ENCODE data around the gene IGDCC3. TPM values are rescaled to one million over a fixed set of nuclear protein-coding genes. Genes with fewer than 3 reads are reported as not detected.

Gene IGDCC3
- total and polyA plus RNA-seq, 2 donors (not counting 3 experiments of a cell fraction or from before 2014, with no cell fraction given), result 0.03 TPM; not detected in 1

DNA sequence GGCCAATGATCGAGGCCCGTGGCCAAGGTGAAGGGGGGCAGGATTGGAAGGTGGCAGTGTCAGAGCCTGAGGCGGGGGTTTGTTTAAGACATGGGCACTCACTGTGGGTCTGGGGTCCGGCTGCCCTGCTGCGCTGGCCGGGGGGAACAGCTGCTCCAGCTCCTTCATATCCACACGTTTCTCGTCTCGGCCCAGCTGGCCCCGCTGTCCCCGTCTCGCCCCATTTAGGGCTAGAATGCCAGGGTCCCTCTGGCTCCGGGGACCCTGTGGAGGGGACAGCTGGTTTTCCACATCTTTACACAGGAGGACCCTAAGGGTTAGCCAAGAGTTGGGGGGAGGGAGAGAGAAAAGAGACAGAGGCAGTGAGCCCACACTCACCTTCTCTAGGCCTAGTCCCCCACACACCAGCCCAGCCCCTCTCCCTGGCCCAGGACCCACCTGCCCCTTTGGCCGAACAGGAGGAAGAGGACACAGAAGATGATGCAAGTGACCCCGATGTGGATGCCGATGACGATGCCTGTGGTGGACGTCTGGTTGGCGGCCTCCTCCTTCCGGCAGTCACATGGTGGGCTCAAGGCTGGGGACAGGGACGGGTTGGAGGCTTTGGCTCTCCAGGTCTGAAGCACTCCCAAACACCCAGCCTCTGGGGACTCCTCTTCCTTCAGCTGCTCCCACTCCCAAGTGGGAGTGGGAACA is 48.4 kb downstream of the IGDCC3 start:
- CTCF ChIA-PET, result interaction anchor here (0.9 to 3.1 kb wide), 4 partner anchors 9 to 75 kb away, joined by 3 to 13 read pairs (median 4); no protein-coding TSS in a partner anchor
- DNase-seq (ENCODE audit: low read depth, low spot score), result no peak
- Histone ChIP-seq H3K4me1 (ENCODE audit: control insufficient read depth, extremely low read depth, insufficient read depth, low read length) (peaks cover 3% of the 10 kb centered on the region), H3K4me2 (ENCODE audit: insufficient read depth, low read length) (no peak overlapping the region), H3K27ac (ENCODE audit: insufficient read depth, low read depth, low read length) (no peak overlapping the region), H3K79me2 (ENCODE audit: control insufficient read depth, insufficient read depth, low read length) (no peaks in the 10 kb centered on the region), H3K4me3 (replicated peaks in 1 of 3; ENCODE audit: insufficient read depth in 1 of 3, low read depth in 1 of 3, low read length in 3 of 3) (no peak overlapping the region), H4K20me1 (replicated peaks; ENCODE audit: control insufficient read depth, extremely low read depth, insufficient read depth, low read length) (no peaks in the 10 kb centered on the region), H3K9me1 (replicated peaks; ENCODE audit: control insufficient read depth, extremely low read depth, insufficient read depth, low read length) (no peaks in the 10 kb centered on the region), H3K36me3 (ENCODE audit: control insufficient read depth in 2 of 2, extremely low read depth in 1 of 2, insufficient read depth in 2 of 2, low read length in 2 of 2) (no peaks in the 10 kb centered on the region), H3K9me3 (replicated peaks; ENCODE audit: control insufficient read depth, insufficient read depth, low read length) (no peaks in the 10 kb centered on the region), H3K9ac (replicated peaks; ENCODE audit: extremely low read depth, insufficient read depth, low read length) (no peak overlapping the region), H2AFZ (ENCODE audit: low read depth, low read length) (no peak overlapping the region), H3K27me3 (ENCODE audit: control insufficient read depth in 2 of 2, insufficient read depth in 2 of 2, low read length in 2 of 2) (no peaks in the 10 kb centered on the region)
- POLR2A ChIA-PET, result interaction anchor here (0.6 kb wide), 1 partner anchor 25 kb away, joined by 3 read pairs; the partner anchor contains the start of gene RNU5B-1
- intact Hi-C loops (cut with micrococcal nuclease), result no loop called here
- TF ChIP-seq POLR2AphosphoS5 (IDR thresholded peaks at IDR 0.05; ENCODE audit: insufficient read depth, low read depth, low read length) (no peak), MYC (IDR thresholded peaks at IDR 0.05; ENCODE audit: low read depth, low read length) (no peak), GATA2 (IDR thresholded peaks at IDR 0.05; ENCODE audit: insufficient read depth, insufficient read length, low read depth, low read length) (no peak), FOS (IDR thresholded peaks at IDR 0.05; ENCODE audit: borderline replicate concordance, insufficient read depth, low read length) (no peak), EZH2 (IDR thresholded peaks at IDR 0.05; ENCODE audit: borderline replicate concordance, low read depth, low read length, severe bottlenecking) (no peak), JUN (IDR thresholded peaks at IDR 0.05; ENCODE audit: borderline replicate concordance, insufficient read depth, insufficient read length, low read depth) (no peak), POLR2A (IDR thresholded peaks at IDR 0.05; ENCODE audit: low read depth, low read length) (no peak)
- TF ChIP-seq, protein P1, sequence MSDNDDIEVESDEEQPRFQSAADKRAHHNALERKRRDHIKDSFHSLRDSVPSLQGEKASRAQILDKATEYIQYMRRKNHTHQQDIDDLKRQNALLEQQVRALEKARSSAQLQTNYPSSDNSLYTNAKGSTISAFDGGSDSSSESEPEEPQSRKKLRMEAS (IDR thresholded peaks at IDR 0.05; ENCODE audit: insufficient read depth, insufficient read length), result no peak
- TF ChIP-seq, protein P2, sequence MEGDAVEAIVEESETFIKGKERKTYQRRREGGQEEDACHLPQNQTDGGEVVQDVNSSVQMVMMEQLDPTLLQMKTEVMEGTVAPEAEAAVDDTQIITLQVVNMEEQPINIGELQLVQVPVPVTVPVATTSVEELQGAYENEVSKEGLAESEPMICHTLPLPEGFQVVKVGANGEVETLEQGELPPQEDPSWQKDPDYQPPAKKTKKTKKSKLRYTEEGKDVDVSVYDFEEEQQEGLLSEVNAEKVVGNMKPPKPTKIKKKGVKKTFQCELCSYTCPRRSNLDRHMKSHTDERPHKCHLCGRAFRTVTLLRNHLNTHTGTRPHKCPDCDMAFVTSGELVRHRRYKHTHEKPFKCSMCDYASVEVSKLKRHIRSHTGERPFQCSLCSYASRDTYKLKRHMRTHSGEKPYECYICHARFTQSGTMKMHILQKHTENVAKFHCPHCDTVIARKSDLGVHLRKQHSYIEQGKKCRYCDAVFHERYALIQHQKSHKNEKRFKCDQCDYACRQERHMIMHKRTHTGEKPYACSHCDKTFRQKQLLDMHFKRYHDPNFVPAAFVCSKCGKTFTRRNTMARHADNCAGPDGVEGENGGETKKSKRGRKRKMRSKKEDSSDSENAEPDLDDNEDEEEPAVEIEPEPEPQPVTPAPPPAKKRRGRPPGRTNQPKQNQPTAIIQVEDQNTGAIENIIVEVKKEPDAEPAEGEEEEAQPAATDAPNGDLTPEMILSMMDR (IDR thresholded peaks at IDR 0.05; ENCODE audit: extremely low read depth in 1 of 2, insufficient read depth in 1 of 2, low read depth in 1 of 2, low read length in 2 of 2), result no peak
- no peak for FAIRE-seq
- no TSS peak for BruUV-seq (replicated peaks)
- dilution Hi-C loops (cut with MboI; ENCODE audit: extremely low pct_ligation_motif_present, low sequenced_read_pairs), result no loop called here
